GM12878 (cell line): ENCODE results near the gene TTLL11. TPM values are rescaled to one million over a fixed set of nuclear protein-coding genes. Genes with fewer than 3 reads are reported as not detected.

Experiments used
- ATAC-seq: fragments of 200-7000 bp; cut with Tn5 transposase; 3 replicates; pipeline ENCODE4 v1.9.1; 2020; ENCODE audit warnings: mild to moderate bottlenecking, moderate library complexity
- BruUV-seq: library from RNA; stranded (reverse); fragments of 400-500 nt; replicated peaks from 2 replicates; lab custom pipeline; 2021; lab: Mats Ljungman, UMichigan
- CTCF ChIA-PET: fragments of 300-600 bp; sonication (Branson Sonifier 250); formaldehyde crosslinking; extraction: SDS; loops from one replicate; lab custom pipeline; 2021; ENCODE audit warnings: inconsistent platforms; lab: Yijun Ruan, JAX
- POLR2A ChIA-PET: fragments of 350-600 bp; formaldehyde crosslinking; extraction: SDS; loops from one replicate; lab custom pipeline; 2021; ENCODE audit warnings: inconsistent platforms; lab: Charles Lee
- RAD21 ChIA-PET: fragments of 300-600 bp; sonication (Branson Sonifier 250); formaldehyde crosslinking; loops from one replicate; lab custom pipeline; 2023; ENCODE audit warnings: antibody characterized with exemption; ENCODE audit not compliant: unreplicated experiment; lab: Charles Lee
- SMC1A ChIA-PET: fragments of 300-600 bp; sonication (Branson Sonifier 250); formaldehyde crosslinking; loops from one replicate; lab custom pipeline; 2023; ENCODE audit not compliant: unreplicated experiment, uncharacterized antibody; lab: Charles Lee
- DNase-seq: peaks from one replicate; pipeline ENCODE4 v3.0.0-alpha.2; 2011; ENCODE audit warnings: low read depth, low spot score
- FAIRE-seq: peaks from 3 replicates; lab custom pipeline; 2011; peaks lifted over from hg19 to GRCh38; lab: Jason Lieb, UNC
- H2AFZ ChIP-seq: 2 replicates; pipeline ENCODE4 v1.6.0; 2011; ENCODE audit warnings: low read depth, low read length, control low read depth; ENCODE audit not compliant: control insufficient read depth
- H3K27ac ChIP-seq: 2 replicates; pipeline ENCODE4 v1.5.1; 2011; ENCODE audit warnings: control low read depth; ENCODE audit not compliant: control insufficient read depth, insufficient read depth
- H3K27me3 ChIP-seq, 2 experiments: replicated peaks in 1 of 2; 2 replicates each; pipeline versions ENCODE4 v1.6.0 to v1.6.1; 2011; ENCODE audit warnings: low read length in 1 of 2; ENCODE audit not compliant: control insufficient read depth in 2 of 2, insufficient read depth in 2 of 2
- H3K36me3 ChIP-seq, 2 experiments: 2 replicates each; pipeline ENCODE4 v1.5.1; 2011; ENCODE audit warnings: low read length in 1 of 2; ENCODE audit not compliant: control insufficient read depth in 2 of 2, insufficient read depth in 2 of 2
- H3K4me1 ChIP-seq: 2 replicates; pipeline ENCODE4 v1.6.1; 2011; ENCODE audit warnings: mild to moderate bottlenecking, low read length, moderate library complexity, mixed read lengths; ENCODE audit not compliant: control insufficient read depth, insufficient read depth
- H3K4me2 ChIP-seq: 2 replicates; pipeline ENCODE4 v1.6.0; 2011; ENCODE audit warnings: control low read depth; ENCODE audit not compliant: control insufficient read depth, insufficient read depth
- H3K4me3 ChIP-seq: fragments of 200-600 bp; sonication (generic); 2 replicates; pipeline ENCODE4 v1.5.1; 2016
- H3K79me2 ChIP-seq: 2 replicates; pipeline ENCODE4 v1.6.0; 2011; ENCODE audit warnings: low read length; ENCODE audit not compliant: control insufficient read depth, insufficient read depth
- H3K9ac ChIP-seq: 2 replicates; pipeline ENCODE4 v1.8.0; 2011; ENCODE audit warnings: low read length, control low read depth, mixed read lengths; ENCODE audit not compliant: control insufficient read depth, insufficient read depth
- H3K9me3 ChIP-seq: replicated peaks from 3 replicates; pipeline ENCODE4 v1.5.1; 2011; ENCODE audit warnings: mild to moderate bottlenecking, low read length; ENCODE audit not compliant: control insufficient read depth, insufficient read depth
- H4K20me1 ChIP-seq: 2 replicates; pipeline ENCODE4 v1.6.0; 2011; ENCODE audit not compliant: control insufficient read depth, insufficient read depth
- BACH1 ChIP-seq: fragments of 450-650 bp; IDR thresholded peaks from 2 replicates; pipeline ENCODE4 v1.6.1; 2017; ENCODE audit warnings: mild to moderate bottlenecking, borderline replicate concordance
- HDAC2 ChIP-seq: fragments of 200-600 bp; sonication (generic); IDR thresholded peaks from 2 replicates; pipeline ENCODE4 v1.6.1; 2017
- PAX5 ChIP-seq: IDR thresholded peaks from 2 replicates; pipeline ENCODE4 v1.6.1; 2011; ENCODE audit warnings: low read depth, low read length, borderline replicate concordance
- POLR2A ChIP-seq: IDR thresholded peaks from 2 replicates; pipeline ENCODE4 v1.6.1; 2011; ENCODE audit warnings: low read depth, mild to moderate bottlenecking, low read length
- POU2F2 ChIP-seq: IDR thresholded peaks from 3 replicates; pipeline ENCODE4 v1.6.1; 2011; ENCODE audit warnings: low read depth, mild to moderate bottlenecking, low read length, borderline replicate concordance
- SMARCA5 ChIP-seq: fragments of 450-650 bp; IDR thresholded peaks from 2 replicates; pipeline ENCODE4 v1.6.1; 2017; ENCODE audit warnings: mild to moderate bottlenecking
- SMC3 ChIP-seq: IDR thresholded peaks from 2 replicates; pipeline ENCODE4 v1.6.1; 2011; ENCODE audit warnings: low read length, improper control_type of control experiment, borderline replicate concordance
- SRF ChIP-seq, 2 experiments: IDR thresholded peaks; 2 replicates each; pipeline ENCODE4 v1.6.1; 2011; ENCODE audit warnings: low read depth in 2 of 2, low read length in 2 of 2, mild to moderate bottlenecking in 1 of 2, moderate library complexity in 1 of 2
- TBL1XR1 ChIP-seq: IDR thresholded peaks from 2 replicates; pipeline ENCODE4 v1.6.1; 2012; ENCODE audit warnings: low read depth, low read length, improper control_type of control experiment
- WGBS: methylation state at CpG from one replicate; pipeline ENCODE4 v1.1.6; 2016; ENCODE audit warnings: low lambda C conversion rate; ENCODE audit not compliant: insufficient replicate concordance, insufficient coverage; ENCODE audit errors: missing lambda C conversion rate; 5-methylcytosine and 5-hydroxymethylcytosine counted together
- in situ Hi-C: fragments of 300-500 bp; cut with MboI; formaldehyde crosslinking; loops from 9 replicates; pipeline ENCODE4 v1.14.3; 2018; ENCODE audit warnings: mixed read lengths
- intact Hi-C: fragments of 100-400 bp; cut with micrococcal nuclease; formaldehyde crosslinking; loops from one replicate; pipeline ENCODE4 v1.14.2; 2022; ENCODE audit not compliant: unreplicated experiment
- polyA plus RNA-seq, 11 experiments: library from polyadenylated mRNA; depleted of rRNA in 4 of 11; unstranded in 6 of 11; stranded (reverse) in 5 of 11; fragments of >200 nt; fragmentation: Nextera tagmentation in 4 of 11; fragmentation: Illumina TruSeq in 1 of 11; extraction: Ambion mirVana in 4 of 11; extraction: Trizol in 1 of 11; gene quantifications; 1 replicate in 1 of 11; 2 replicates in 10 of 11; pipeline versions ENCODE4 v1.2.1 to v1.2.3, GENCODE V29; 2011 to 2016; ENCODE audit warnings: inconsistent platforms in 2 of 11, missing spikeins in 2 of 11, low read depth in 1 of 11
- total RNA-seq, 4 experiments: library from RNA; depleted of rRNA in 3 of 4; stranded (reverse); fragments of >200 nt in 3 of 4; fragmentation: Illumina TruSeq in 1 of 4; extraction: Trizol in 1 of 4; gene quantifications; 2 replicates each; pipeline versions ENCODE4 v1.2.1 to v1.2.3, GENCODE V29; 2013 to 2021

The TTLL11 gene
- total and polyA plus RNA-seq, 10 of the 15 experiments (the other 5 are each of a cell fraction or from before 2014, with no cell fraction given): 1.2 to 3.7 (median 2.9) TPM

DNA sequence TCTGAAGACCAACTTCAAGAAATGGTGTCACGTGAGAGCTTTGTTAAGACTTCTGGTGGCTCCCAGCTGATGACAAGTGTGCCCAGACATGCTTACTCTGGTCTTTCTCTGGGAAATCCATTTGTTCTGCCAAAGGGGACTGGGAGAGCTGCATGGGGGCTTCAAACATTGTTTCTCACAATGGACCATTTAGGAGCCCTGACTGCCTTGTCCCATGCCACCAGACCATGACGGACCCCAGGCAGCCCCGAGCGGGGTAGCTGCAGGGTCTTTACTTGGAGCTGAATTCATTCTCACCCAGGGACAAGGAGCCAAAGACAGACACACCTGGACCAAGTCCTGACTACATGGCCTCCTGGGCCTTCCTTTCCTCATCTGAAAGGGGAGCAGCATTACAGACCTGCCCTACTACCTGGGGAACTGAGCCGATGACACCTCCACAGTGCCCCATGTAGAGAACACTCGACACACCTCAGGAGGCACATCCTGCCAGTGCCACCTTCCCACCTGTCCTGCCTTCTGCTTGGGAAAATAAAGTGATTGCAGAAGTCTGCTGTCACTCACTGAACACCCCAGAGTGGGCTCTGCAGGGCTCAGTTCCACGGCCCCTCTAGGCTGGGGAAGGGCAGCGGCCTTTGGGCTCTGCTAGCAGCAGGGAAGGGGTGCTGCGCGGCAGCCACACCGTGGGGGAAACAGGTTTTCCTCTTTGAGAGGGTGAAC lies 272.7 kb downstream of the TTLL11 start:
- Histone ChIP-seq H3K9me3 (no peaks in the 10 kb centered on the region), H4K20me1 (no peaks in the 10 kb centered on the region), H3K4me1 (no peaks in the 10 kb centered on the region), H3K9ac (no peak overlapping the region), H3K27me3 (no peaks in the 10 kb centered on the region; a peak in 2 of 4 replicates), H3K79me2 (no peaks in the 10 kb centered on the region), H3K4me3 (no peak overlapping the region), H3K36me3 (no peaks in the 10 kb centered on the region), H3K4me2 (no peak overlapping the region), H2AFZ (no peak overlapping the region), H3K27ac (no peak overlapping the region)
- ChIA-PET POLR2A (no interaction called here), CTCF (no interaction called here), SMC1A (no interaction called here), RAD21 (no interaction called here)
- in situ Hi-C loops (no loop called here), intact Hi-C loops (no loop called here)
- ATAC-seq: no peak
- no peak for FAIRE-seq
- no peak for TF ChIP-seq PAX5
- no peak for TF ChIP-seq HDAC2
- TF ChIP-seq SMARCA5: no peak
- TF ChIP-seq SRF (IDR thresholded peaks at IDR 0.05; ENCODE audit: low read depth in 2 of 2, low read length in 2 of 2): no peak
- no peak for TF ChIP-seq SMC3
- no peak for TF ChIP-seq BACH1
- TF ChIP-seq TBL1XR1: no peak
- no peak for TF ChIP-seq POLR2A
- no peak for TF ChIP-seq POU2F2
- BruUV-seq: no TSS peak
- WGBS: 59% methylated on average over 11 of the region's 11 CpGs
- DNase-seq: no peak
